GM12878 (cell line): ENCODE measurements around the gene PDZRN4. TPM values are rescaled to one million over a fixed set of nuclear protein-coding genes. Genes with fewer than 3 reads are reported as not detected.

Source experiments
- ATAC-seq: fragments of 200-7000 bp; cut with Tn5 transposase; 3 replicates; pipeline ENCODE4 v1.9.1; 2020; ENCODE audit warnings: mild to moderate bottlenecking, moderate library complexity
- BruUV-seq: library from RNA; stranded (reverse); fragments of 400-500 nt; replicated peaks from 2 replicates; lab custom pipeline; 2021; lab: Mats Ljungman, UMichigan
- CTCF ChIA-PET: fragments of 300-600 bp; sonication (Branson Sonifier 250); formaldehyde crosslinking; extraction: SDS; loops from one replicate; lab custom pipeline; 2021; ENCODE audit warnings: inconsistent platforms; lab: Yijun Ruan, JAX
- POLR2A ChIA-PET: fragments of 350-600 bp; formaldehyde crosslinking; extraction: SDS; loops from one replicate; lab custom pipeline; 2021; ENCODE audit warnings: inconsistent platforms; lab: Charles Lee
- RAD21 ChIA-PET: fragments of 300-600 bp; sonication (Branson Sonifier 250); formaldehyde crosslinking; loops from one replicate; lab custom pipeline; 2023; ENCODE audit warnings: antibody characterized with exemption; ENCODE audit not compliant: unreplicated experiment; lab: Charles Lee
- SMC1A ChIA-PET: fragments of 300-600 bp; sonication (Branson Sonifier 250); formaldehyde crosslinking; loops from one replicate; lab custom pipeline; 2023; ENCODE audit not compliant: unreplicated experiment, uncharacterized antibody; lab: Charles Lee
- DNase-seq: peaks from one replicate; pipeline ENCODE4 v3.0.0-alpha.2; 2011; ENCODE audit warnings: low read depth, low spot score
- FAIRE-seq: peaks from 3 replicates; lab custom pipeline; 2011; peaks lifted over from hg19 to GRCh38; lab: Jason Lieb, UNC
- H2AFZ ChIP-seq: 2 replicates; pipeline ENCODE4 v1.6.0; 2011; ENCODE audit warnings: low read depth, low read length, control low read depth; ENCODE audit not compliant: control insufficient read depth
- H3K27ac ChIP-seq: 2 replicates; pipeline ENCODE4 v1.5.1; 2011; ENCODE audit warnings: control low read depth; ENCODE audit not compliant: control insufficient read depth, insufficient read depth
- H3K27me3 ChIP-seq, 2 experiments: replicated peaks in 1 of 2; 2 replicates each; pipeline versions ENCODE4 v1.6.0 to v1.6.1; 2011; ENCODE audit warnings: low read length in 1 of 2; ENCODE audit not compliant: control insufficient read depth in 2 of 2, insufficient read depth in 2 of 2
- H3K36me3 ChIP-seq, 2 experiments: 2 replicates each; pipeline ENCODE4 v1.5.1; 2011; ENCODE audit warnings: low read length in 1 of 2; ENCODE audit not compliant: control insufficient read depth in 2 of 2, insufficient read depth in 2 of 2
- H3K4me1 ChIP-seq: 2 replicates; pipeline ENCODE4 v1.6.1; 2011; ENCODE audit warnings: mild to moderate bottlenecking, low read length, moderate library complexity, mixed read lengths; ENCODE audit not compliant: control insufficient read depth, insufficient read depth
- H3K4me2 ChIP-seq: 2 replicates; pipeline ENCODE4 v1.6.0; 2011; ENCODE audit warnings: control low read depth; ENCODE audit not compliant: control insufficient read depth, insufficient read depth
- H3K4me3 ChIP-seq: fragments of 200-600 bp; sonication (generic); 2 replicates; pipeline ENCODE4 v1.5.1; 2016
- H3K79me2 ChIP-seq: 2 replicates; pipeline ENCODE4 v1.6.0; 2011; ENCODE audit warnings: low read length; ENCODE audit not compliant: control insufficient read depth, insufficient read depth
- H3K9ac ChIP-seq: 2 replicates; pipeline ENCODE4 v1.8.0; 2011; ENCODE audit warnings: low read length, control low read depth, mixed read lengths; ENCODE audit not compliant: control insufficient read depth, insufficient read depth
- H3K9me3 ChIP-seq: replicated peaks from 3 replicates; pipeline ENCODE4 v1.5.1; 2011; ENCODE audit warnings: mild to moderate bottlenecking, low read length; ENCODE audit not compliant: control insufficient read depth, insufficient read depth
- H4K20me1 ChIP-seq: 2 replicates; pipeline ENCODE4 v1.6.0; 2011; ENCODE audit not compliant: control insufficient read depth, insufficient read depth
- KDM1A ChIP-seq: fragments of 200-600 bp; sonication (generic); IDR thresholded peaks from 2 replicates; pipeline ENCODE4 v1.6.1; 2016; ENCODE audit warnings: borderline replicate concordance
- POLR2AphosphoS2 ChIP-seq: IDR thresholded peaks from 2 replicates; pipeline ENCODE4 v1.6.1; 2011; ENCODE audit warnings: low read depth, mild to moderate bottlenecking, low read length, improper control_type of control experiment, moderate library complexity
- TCF12 ChIP-seq: IDR thresholded peaks from 2 replicates; pipeline ENCODE4 v1.6.1; 2011; ENCODE audit warnings: low read depth, mild to moderate bottlenecking, low read length
- WRNIP1 ChIP-seq: IDR thresholded peaks from 2 replicates; pipeline ENCODE4 v1.6.1; 2011; ENCODE audit warnings: low read depth, low read length, improper control_type of control experiment, borderline replicate concordance
- WGBS: methylation state at CpG from one replicate; pipeline ENCODE4 v1.1.6; 2016; ENCODE audit warnings: low lambda C conversion rate; ENCODE audit not compliant: insufficient replicate concordance, insufficient coverage; ENCODE audit errors: missing lambda C conversion rate; 5-methylcytosine and 5-hydroxymethylcytosine counted together
- in situ Hi-C: fragments of 300-500 bp; cut with MboI; formaldehyde crosslinking; loops from 9 replicates; pipeline ENCODE4 v1.14.3; 2018; ENCODE audit warnings: mixed read lengths
- intact Hi-C: fragments of 100-400 bp; cut with micrococcal nuclease; formaldehyde crosslinking; loops from one replicate; pipeline ENCODE4 v1.14.2; 2022; ENCODE audit not compliant: unreplicated experiment
- polyA plus RNA-seq, 11 experiments: library from polyadenylated mRNA; depleted of rRNA in 4 of 11; unstranded in 6 of 11; stranded (reverse) in 5 of 11; fragments of >200 nt; fragmentation: Nextera tagmentation in 4 of 11; fragmentation: Illumina TruSeq in 1 of 11; extraction: Ambion mirVana in 4 of 11; extraction: Trizol in 1 of 11; gene quantifications; 1 replicate in 1 of 11; 2 replicates in 10 of 11; pipeline versions ENCODE4 v1.2.1 to v1.2.3, GENCODE V29; 2011 to 2016; ENCODE audit warnings: inconsistent platforms in 2 of 11, missing spikeins in 2 of 11, low read depth in 1 of 11
- total RNA-seq, 4 experiments: library from RNA; depleted of rRNA in 3 of 4; stranded (reverse); fragments of >200 nt in 3 of 4; fragmentation: Illumina TruSeq in 1 of 4; extraction: Trizol in 1 of 4; gene quantifications; 2 replicates each; pipeline versions ENCODE4 v1.2.1 to v1.2.3, GENCODE V29; 2013 to 2021
- TF ChIP-seq, protein P1 (sequence below): fragments of 450-650 bp; IDR thresholded peaks from 2 replicates; pipeline ENCODE4 v1.6.1; 2017; ENCODE audit warnings: mild to moderate bottlenecking, moderate library complexity
- TF ChIP-seq, protein P2 (sequence below): fragments of 450-650 bp; IDR thresholded peaks from 2 replicates; pipeline ENCODE4 v1.6.1; 2018; ENCODE audit warnings: mild to moderate bottlenecking, low read depth, moderate library complexity; ENCODE audit not compliant: partially characterized antibody
- TF ChIP-seq, protein P3 (sequence below): fragments of 450-650 bp; formaldehyde crosslinking; IDR thresholded peaks from 2 replicates; pipeline ENCODE4 v1.5.0; 2022; ENCODE audit warnings: mild to moderate bottlenecking, missing genetic modification characterization

Gene PDZRN4
- total and polyA plus RNA-seq, 10 of the 15 experiments (the other 5 are each of a cell fraction or from before 2014, with no cell fraction given): 0.03 TPM; not detected in 9

DNA sequence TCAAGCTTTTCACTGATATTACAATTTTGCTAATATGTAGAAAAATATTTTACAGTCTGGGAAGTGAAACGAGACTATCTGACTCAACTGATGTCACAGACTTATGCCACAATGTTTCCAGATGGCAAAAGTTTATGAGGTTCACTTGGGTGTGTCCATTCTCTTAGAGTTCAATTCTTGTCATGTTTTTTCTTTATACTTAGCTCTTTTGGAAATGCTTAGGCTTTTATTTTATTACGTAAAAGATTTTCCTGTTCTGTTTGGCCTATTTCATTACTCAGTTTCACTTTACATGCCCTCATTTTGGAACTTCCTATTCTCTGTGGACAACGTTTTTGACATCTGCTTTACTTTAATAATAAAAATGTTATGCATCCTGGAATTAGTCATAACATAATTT lies 2.1 kb upstream of the PDZRN4 start:
- H3K36me3 ChIP-seq: no peaks in the 10 kb centered on the region
- no peak overlapping the region for H3K4me3 ChIP-seq
- no peaks in the 10 kb centered on the region for H3K9me3 ChIP-seq
- no peak overlapping the region for H3K27ac ChIP-seq
- no TSS peak for BruUV-seq
- DNase-seq: no peak
- in situ Hi-C loops: no loop called here
- no peak for TF ChIP-seq TCF12
- TF ChIP-seq KDM1A: no peak
- TF ChIP-seq, protein P1, sequence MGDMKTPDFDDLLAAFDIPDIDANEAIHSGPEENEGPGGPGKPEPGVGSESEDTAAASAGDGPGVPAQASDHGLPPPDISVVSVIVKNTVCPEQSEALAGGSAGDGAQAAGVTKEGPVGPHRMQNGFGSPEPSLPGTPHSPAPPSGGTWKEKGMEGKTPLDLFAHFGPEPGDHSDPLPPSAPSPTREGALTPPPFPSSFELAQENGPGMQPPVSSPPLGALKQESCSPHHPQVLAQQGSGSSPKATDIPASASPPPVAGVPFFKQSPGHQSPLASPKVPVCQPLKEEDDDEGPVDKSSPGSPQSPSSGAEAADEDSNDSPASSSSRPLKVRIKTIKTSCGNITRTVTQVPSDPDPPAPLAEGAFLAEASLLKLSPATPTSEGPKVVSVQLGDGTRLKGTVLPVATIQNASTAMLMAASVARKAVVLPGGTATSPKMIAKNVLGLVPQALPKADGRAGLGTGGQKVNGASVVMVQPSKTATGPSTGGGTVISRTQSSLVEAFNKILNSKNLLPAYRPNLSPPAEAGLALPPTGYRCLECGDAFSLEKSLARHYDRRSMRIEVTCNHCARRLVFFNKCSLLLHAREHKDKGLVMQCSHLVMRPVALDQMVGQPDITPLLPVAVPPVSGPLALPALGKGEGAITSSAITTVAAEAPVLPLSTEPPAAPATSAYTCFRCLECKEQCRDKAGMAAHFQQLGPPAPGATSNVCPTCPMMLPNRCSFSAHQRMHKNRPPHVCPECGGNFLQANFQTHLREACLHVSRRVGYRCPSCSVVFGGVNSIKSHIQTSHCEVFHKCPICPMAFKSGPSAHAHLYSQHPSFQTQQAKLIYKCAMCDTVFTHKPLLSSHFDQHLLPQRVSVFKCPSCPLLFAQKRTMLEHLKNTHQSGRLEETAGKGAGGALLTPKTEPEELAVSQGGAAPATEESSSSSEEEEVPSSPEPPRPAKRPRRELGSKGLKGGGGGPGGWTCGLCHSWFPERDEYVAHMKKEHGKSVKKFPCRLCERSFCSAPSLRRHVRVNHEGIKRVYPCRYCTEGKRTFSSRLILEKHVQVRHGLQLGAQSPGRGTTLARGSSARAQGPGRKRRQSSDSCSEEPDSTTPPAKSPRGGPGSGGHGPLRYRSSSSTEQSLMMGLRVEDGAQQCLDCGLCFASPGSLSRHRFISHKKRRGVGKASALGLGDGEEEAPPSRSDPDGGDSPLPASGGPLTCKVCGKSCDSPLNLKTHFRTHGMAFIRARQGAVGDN: no peak
- no peak for TF ChIP-seq POLR2AphosphoS2
- no peak for TF ChIP-seq WRNIP1
- TF ChIP-seq, protein P2, sequence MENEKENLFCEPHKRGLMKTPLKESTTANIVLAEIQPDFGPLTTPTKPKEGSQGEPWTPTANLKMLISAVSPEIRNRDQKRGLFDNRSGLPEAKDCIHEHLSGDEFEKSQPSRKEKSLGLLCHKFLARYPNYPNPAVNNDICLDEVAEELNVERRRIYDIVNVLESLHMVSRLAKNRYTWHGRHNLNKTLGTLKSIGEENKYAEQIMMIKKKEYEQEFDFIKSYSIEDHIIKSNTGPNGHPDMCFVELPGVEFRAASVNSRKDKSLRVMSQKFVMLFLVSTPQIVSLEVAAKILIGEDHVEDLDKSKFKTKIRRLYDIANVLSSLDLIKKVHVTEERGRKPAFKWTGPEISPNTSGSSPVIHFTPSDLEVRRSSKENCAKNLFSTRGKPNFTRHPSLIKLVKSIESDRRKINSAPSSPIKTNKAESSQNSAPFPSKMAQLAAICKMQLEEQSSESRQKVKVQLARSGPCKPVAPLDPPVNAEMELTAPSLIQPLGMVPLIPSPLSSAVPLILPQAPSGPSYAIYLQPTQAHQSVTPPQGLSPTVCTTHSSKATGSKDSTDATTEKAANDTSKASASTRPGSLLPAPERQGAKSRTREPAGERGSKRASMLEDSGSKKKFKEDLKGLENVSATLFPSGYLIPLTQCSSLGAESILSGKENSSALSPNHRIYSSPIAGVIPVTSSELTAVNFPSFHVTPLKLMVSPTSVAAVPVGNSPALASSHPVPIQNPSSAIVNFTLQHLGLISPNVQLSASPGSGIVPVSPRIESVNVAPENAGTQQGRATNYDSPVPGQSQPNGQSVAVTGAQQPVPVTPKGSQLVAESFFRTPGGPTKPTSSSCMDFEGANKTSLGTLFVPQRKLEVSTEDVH: no peak
- TF ChIP-seq, protein P3, sequence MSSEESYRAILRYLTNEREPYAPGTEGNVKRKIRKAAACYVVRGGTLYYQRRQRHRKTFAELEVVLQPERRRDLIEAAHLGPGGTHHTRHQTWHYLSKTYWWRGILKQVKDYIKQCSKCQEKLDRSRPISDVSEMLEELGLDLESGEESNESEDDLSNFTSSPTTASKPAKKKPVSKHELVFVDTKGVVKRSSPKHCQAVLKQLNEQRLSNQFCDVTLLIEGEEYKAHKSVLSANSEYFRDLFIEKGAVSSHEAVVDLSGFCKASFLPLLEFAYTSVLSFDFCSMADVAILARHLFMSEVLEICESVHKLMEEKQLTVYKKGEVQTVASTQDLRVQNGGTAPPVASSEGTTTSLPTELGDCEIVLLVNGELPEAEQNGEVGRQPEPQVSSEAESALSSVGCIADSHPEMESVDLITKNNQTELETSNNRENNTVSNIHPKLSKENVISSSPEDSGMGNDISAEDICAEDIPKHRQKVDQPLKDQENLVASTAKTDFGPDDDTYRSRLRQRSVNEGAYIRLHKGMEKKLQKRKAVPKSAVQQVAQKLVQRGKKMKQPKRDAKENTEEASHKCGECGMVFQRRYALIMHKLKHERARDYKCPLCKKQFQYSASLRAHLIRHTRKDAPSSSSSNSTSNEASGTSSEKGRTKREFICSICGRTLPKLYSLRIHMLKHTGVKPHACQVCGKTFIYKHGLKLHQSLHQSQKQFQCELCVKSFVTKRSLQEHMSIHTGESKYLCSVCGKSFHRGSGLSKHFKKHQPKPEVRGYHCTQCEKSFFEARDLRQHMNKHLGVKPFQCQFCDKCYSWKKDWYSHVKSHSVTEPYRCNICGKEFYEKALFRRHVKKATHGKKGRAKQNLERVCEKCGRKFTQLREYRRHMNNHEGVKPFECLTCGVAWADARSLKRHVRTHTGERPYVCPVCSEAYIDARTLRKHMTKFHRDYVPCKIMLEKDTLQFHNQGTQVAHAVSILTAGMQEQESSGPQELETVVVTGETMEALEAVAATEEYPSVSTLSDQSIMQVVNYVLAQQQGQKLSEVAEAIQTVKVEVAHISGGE: no peak
- no peak overlapping the region for H2AFZ ChIP-seq
- no peaks in the 10 kb centered on the region for H3K79me2 ChIP-seq
- no peaks in the 10 kb centered on the region for H3K4me1 ChIP-seq
- intact Hi-C loops: no loop called here
- H3K4me2 ChIP-seq: no peak overlapping the region
- peaks cover 1 to 4% of the 10 kb centered on the region in 2 experiments for H3K27me3 ChIP-seq
- H3K9ac ChIP-seq: no peak overlapping the region
- no peaks in the 10 kb centered on the region for H4K20me1 ChIP-seq
- CTCF ChIA-PET: interaction anchor here (1.1 kb wide), 1 partner anchor 10 kb away, joined by 4 read pairs; no protein-coding TSS in a partner anchor
- WGBS: 0% methylated on average over 3 of the region's 3 CpGs
- RAD21 ChIA-PET: no interaction called here
- no peak for FAIRE-seq
- SMC1A ChIA-PET: interaction anchor here (1.1 kb wide), 1 partner anchor 55 kb away, joined by 3 read pairs; no protein-coding TSS in a partner anchor
- ATAC-seq: no peak; the same call in 2 of the 3 replicates
- POLR2A ChIA-PET: no interaction called here
